HG03439 (cell line): ENCODE results near the gene ABCA7.

Source experiments
- ATAC-seq: cut with Tn5 transposase; IDR thresholded peaks from one replicate; pipeline ENCODE4 v1.9.1; 2021; ENCODE audit warnings: mild to moderate bottlenecking, moderate library complexity; ENCODE audit not compliant: unreplicated experiment

The ABCA7 gene

DNA sequence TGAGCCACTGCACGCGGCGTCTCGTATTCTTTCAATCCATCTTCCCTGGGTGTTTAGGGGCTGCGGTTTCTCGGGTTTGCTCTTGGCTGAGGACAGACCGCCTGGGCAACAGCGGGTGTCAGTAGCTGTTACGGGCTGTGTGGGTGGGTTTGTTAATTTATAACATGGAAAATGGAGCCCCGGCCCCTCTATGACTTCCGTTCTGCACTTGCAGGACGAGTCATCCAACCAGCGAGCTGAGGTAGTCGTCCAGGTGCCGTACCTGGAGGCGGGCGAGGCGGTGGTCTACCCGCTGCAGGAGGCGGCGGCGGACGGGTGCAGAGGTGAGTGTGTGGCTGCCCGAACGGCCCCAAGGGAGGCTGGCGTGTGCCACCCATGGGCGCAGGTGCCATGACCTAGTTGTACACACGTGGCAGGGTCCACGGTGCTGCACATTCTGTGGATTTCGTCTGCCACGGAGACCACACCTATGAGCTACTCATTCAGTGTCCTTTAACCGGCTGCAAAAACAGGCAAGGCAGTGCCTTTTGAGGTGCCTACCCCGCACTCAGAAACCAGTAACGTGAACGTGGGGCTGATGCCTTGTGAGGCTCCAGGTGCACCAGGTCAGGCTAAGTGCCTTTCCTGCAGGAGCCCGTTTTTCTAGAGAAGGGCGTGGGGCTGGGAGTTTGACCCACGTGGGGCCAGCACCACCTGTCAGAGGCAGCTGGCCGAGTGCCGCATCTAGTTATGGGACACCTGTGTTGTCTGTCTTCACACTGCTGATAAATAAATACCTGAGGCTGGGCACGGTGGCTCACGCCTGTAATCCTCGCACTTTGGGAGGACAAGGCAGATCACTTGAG is 44.3 kb downstream of the ABCA7 start:
- ATAC-seq = no peak

DNA sequence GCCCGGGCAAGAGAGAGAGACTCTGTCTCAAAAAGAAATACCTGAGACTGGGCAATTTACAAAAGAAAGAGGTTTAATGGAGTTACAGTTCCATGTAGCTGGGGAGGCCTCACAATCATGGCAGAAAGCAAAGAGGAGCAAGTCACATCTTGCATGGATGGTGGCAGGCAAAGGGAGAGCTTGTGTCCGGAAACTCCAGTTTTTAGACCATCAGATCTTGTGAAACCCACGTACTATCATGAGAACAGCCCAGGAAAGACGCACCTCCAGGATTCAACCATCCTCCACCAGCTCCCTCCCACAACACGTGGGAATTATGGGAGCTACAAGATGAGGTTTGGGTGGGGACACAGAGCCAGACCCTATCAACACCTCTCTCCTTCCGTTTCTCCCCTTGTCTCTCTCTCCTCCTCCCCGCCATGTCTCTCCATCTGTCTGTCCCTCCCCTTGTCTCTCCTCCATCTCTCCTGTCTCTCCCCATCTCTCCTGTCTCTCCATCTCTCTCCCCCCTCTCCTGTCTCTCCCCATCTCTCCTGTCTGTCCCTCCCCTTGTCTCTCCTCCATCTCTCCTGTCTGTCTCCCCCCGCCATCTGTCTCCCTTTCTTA is 45.2 kb downstream of the ABCA7 start:
- no peak for ATAC-seq

DNA sequence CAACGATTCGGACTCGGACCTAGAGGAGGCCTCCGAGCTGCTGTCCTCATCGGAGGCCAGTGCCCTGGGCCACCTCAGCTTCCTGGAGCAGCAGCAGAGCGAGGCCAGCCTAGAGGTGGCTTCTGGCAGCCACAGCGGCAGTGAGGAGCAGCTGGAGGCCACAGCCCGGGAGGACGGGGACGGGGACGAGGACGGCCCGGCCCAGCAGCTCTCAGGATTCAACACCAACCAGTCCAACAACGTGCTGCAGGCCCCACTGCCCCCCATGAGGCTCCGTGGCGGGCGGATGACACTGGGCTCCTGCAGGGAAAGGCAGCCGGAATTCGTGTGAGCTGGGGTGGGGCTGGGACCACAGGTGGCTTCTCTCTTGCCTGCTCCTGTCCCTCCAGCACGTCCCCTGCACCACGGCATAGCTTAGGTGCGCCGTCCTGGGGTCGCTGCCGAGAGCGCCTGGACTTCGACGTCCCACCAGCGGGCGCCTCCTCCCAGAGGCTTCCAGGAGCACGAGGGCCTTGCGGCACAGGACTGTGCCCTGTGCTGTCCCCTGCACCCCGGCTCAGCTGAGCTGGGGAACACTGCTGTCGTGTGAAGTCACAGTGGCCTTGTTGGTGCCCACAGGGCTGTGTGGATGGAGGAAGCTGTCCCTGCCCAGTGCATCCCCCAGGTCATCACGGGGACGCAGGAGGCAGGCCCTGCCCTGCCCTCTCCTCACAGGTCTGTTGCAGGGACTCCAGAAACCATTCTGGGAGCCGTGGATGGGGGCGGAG is 46.0 kb downstream of the ABCA7 start:
- ATAC-seq = no peak

DNA sequence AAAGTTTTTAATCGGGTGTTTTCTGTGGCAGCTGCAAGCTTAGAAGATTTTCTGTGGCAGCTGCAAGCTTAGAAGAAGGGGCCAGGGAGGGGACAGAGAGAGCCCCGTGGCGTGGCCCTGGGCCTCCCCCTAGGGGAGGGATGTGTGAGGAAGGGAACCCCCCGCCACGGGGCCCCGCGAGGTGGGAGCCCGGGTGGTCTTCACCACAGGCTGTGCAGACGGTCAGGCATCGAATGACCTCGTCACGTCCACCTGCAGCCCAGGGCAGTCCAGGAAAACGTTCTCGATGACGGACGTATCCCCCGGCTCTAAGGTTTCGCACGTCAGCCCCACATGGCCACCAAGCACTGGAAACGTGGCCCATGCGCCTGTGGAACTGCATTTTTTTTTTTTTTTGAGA is 46.7 kb downstream of the ABCA7 start:
- ATAC-seq = no peak

DNA sequence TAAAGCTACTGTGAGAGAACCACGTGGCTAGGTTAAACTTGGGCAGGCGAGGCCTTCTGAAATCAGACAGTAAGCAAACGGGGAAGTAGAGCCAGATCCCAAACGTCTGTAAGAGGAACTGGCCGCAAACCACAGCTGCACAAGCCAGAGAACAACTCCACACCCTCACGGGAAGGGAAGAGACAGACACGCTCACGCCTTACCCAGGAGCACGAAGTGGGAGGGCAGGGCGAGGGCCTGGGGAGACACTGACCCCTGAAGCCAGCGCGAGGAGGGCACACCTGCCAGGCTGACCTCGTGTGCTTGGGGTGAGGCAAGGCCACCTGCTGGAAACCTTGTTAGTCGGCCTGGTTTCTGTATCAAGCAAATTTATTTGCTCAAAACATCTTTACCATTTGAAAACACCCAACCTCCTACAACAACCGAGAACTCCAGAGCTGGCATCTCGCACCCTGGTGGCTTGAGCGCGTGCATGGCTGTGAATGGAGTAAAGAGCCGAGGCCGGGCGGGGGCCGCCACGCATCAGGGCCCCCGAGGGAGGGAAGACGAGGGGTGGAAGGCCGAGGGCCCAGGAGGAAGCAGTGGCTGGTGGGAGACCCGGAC is 48.0 kb downstream of the ABCA7 start:
- ATAC-seq = no peak

DNA sequence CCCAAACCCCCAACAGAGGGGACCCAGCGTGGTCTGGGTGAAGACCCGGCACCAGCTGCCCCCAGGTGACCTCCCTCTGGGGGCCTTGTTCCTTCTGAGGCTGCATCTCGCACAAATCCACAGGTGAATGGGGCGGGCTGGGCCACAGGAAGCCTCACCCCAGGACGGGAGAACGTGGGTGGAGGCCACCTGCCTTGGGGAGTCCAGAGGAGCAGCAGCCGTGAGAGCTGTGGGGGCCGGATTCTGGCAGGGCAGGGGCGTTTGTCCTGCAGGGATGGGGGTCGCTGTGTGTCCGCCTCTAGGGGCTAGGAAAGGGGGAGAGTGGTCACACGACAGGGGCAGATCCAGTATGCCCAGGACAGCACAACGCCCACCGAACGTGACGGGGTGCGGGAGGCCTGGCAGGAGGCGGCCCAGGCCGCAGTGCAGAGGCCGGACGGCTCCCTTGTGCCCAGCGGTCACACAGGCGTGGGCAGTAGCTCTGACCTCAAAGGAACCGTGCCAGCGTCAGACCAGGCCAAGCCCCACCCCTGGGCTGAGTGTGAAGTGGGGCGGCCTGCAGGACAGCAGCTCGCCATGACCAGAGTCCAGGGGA is 48.6 kb downstream of the ABCA7 start:
- no peak for ATAC-seq

DNA sequence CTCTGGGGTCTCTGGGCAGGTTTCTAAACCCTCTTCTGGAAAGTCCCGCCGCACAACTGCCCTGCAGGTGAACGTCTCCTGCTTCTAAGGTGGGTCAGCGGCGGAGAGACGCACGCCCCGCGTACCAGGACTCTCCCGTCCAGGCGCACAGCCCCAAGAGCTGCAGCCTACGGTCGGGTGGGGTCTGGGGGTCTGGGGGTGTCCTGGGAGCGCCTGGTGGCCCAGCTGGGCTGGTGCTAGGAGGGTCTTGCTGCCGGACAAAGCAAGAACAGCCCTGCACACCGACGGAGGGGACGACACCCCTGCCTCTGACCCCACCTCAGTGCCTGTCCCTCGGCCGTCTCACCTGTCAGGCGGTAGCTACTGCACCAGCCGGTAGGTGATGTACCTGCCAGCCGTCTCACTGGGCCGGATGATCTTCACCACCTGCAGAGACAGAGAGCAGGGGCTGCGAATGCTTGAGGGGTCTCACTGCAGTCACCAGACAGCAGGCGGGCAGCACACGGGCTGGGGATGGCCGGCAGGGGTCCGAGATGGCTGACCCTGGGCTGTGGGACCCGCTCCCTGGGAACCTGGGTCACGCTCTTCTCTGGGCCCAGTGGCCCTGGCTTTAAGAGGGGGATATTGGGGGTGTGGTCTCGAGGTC is 49.3 kb downstream of the ABCA7 start:
- no peak for ATAC-seq

DNA sequence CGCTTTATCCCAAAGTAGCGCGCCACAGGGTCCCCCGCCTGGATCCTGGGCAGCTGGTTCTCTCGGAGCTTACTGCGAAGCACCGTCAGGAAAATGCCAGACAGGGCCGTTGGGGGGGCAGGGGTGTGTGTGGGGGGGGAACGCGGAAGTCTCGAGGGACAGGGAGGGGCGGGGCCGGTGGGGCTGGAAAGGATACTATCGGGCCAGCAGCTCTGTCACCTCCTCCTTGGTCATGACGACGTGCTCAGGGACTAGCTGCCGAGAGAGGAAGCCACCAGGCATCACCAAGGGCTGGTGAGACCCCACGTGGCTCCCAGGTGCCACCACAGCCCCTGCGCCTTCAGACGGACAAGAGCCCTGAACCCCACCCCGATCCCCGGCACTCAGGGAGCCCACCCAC is 50.0 kb downstream of the ABCA7 start:
- ATAC-seq = no peak

DNA sequence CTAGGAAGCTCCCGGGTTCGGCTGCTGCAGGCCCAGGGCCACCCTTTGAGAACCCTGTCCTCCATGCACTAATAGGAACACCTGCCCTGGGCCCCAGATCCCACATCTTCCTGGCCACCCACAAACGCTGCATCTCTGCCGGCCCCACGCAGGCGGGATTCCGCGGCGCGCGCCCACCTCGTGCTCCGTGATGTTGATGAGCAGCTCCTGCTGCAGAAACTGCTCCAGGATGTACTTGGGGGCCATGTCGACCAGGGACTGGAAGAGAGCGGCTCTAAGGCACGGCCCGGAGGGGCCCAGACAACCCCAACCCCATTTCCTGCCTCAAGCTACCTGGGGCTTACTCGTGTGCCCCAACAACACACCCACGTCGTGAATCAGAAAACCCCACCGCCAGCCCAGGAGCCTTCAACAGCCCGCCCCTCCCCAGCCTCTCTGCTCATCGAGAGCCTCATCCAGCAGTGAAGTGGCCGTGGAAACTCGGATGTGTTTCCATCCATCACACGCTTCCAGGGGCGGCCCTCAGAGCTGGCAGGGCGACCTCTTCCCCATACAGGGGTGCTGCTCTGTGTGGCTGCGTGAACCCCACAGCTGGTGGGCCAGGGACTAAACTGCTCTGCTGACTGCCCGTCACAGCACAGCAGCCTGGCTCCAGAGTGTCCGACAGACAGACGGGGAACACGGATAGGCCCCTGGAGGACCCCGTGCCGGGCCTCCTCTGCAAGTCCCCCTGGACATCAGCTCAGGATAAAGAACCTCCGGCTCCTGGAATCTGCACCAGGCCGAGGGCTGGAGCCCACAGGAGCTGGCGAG is 51.0 kb downstream of the ABCA7 start:
- ATAC-seq = no peak

DNA sequence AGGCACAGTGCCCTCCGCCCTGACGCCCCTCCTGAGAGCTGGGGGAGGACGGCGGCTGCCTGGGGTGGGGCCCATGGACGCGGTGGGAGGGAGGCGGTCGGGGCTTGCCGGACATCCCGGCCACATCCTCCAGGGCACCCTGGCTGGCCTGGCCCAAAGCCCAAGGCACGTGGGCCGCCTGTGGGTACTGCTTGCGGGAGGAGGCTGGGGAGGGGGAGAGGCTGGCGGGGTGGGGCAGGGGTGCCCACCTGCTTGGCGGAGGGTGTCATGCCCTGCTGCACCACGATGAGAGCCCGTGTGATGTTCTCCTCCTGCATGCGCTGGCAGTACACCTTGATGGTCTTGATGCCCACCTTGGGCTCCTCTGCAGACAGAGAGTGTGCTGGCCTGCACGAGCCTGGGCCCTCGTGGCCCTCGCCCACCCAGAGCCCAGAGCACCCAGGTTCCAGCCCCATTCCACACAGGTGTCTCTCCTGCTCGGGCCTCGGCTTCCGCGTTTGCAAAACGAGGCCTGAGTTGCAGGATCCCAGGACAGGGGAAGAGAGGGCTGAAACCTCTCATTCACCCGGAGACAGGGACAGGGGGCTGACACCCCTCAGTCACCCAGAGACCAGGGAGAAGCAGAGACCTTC is 51.8 kb downstream of the ABCA7 start:
- ATAC-seq = no peak

DNA sequence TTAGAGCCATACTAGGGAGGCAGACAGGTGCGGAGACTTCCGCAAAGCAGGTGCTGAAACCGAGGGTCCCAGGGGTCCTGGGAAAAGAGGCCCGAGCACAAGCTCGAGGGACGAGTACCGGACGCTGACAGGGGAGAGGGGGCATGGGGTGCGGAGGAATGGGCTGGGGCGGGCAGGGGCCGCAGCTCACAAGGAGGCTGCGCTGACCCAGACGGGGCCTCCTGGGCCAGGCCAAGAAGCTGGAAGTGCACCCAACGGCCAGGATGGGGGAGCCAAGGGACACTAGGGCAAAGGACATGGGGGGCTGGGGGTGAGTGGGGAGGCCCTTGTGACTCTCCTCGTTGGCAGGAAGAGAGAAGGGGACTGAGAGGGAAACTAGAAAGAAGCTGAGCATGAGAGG is 53.4 kb downstream of the ABCA7 start:
- ATAC-seq = no peak

DNA sequence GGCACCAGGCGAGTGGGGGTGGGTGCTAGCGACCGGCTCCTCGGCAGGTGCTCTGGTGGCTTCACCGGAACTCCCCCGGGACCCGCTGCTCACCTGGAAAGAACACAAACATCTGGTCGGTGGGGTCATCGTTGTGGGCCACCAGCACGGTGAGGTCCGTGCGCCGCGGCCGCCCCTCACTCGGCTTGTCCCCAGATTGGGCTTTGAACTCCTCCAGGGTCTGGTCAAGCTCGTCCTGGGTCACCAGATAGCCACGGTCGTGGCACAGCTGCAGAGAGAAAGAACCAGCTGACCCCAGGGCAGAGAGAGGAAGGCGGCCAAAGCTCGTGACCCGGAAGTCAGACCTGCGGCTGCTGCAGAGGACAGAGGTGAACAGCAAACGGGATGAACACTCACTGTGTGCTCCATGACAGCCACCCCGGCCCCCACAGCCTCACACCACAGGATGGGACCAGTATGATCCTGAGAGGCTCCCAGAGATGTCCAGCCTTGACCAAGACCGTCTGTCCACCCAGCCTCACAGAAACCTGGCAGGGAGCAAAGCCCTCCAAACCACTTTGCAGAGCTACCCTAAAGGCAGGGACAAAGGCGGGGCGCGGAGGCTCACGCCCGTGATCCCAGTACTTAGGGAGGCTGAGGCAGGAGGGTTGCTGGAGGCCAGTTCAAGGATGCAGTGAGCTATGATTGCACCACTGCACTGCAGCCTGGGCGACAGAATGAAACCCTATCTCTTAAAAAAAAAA is 54.1 kb downstream of the ABCA7 start:
- no peak for ATAC-seq

DNA sequence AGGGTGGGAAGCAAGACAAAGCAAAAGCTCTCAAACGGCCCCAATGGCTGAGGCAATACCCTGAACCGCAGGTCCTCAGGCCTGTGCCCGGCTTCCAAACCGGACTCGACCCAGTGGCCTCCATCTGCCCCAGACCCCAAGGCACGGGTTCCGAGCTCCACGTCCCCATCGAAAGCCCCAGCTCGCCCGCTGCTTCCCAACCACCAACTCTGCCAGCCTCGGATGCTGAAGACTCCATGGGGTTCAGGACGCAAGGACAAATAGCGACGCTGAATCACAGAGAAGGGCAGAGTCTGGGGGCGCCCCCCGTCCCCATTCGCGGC is 54.7 kb downstream of the ABCA7 start:
- no peak for ATAC-seq

DNA sequence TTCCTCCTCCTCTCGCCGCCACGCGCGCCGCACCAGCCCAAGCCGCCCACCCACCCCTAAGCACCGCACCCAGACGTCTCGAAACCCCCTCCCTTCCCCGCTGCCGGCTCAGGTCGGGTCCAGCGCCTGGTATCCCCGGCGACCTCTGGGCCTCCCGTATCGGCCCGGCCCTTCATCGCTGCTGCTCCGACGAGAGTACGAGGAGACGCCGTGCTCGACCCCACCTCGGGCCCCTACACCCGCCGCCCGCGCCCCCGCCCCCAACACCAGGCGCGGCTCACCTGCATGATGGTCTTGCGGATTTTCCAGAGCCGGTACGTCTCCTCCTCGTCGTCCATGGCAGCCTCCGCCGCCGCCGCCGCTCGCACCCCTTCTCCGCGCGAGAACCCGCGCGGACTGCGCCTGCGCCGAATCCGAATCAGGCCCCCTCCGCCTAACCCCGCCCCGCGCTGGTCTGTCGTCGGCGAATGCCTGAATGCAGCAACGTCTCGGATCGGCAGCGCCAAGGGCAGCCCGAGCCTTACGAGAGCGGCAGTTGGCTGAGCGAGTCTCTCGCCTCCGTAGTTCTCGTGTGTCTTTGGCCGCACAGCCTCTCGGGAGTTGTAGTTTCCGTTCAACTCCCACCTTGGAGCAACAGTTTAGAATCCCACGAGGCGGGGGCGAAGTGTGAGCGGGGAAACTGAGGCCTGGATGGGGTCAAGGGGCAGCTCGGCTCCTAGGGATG is 55.2 kb downstream of the ABCA7 start, which contains the start of gene POLR2E:
TSS of gene POLR2E (minus strand) at position 398 of the 724 bp plus-strand sequence. CDS start at position 338, 60 bp downstream.
- peak; percentile 84 for ATAC-seq

DNA sequence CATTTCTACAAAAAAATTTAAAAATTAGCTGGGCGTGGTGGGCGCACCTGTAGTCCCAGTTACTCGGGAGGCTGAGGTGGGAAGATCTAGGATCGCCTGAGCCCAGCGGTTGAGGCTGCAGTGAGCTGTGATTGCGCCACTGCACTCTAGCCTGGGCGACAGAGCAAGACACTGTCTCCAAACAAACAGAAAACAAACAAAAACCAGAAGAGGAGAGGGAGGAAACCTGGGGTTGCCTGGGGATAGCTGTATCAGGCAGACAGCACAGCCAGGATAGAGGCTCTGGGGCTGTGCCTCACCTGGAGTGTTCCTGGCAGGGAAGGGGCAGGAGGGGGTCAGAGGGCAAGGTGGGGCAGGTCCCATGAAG is 57.9 kb downstream of the ABCA7 start:
- no peak for ATAC-seq

DNA sequence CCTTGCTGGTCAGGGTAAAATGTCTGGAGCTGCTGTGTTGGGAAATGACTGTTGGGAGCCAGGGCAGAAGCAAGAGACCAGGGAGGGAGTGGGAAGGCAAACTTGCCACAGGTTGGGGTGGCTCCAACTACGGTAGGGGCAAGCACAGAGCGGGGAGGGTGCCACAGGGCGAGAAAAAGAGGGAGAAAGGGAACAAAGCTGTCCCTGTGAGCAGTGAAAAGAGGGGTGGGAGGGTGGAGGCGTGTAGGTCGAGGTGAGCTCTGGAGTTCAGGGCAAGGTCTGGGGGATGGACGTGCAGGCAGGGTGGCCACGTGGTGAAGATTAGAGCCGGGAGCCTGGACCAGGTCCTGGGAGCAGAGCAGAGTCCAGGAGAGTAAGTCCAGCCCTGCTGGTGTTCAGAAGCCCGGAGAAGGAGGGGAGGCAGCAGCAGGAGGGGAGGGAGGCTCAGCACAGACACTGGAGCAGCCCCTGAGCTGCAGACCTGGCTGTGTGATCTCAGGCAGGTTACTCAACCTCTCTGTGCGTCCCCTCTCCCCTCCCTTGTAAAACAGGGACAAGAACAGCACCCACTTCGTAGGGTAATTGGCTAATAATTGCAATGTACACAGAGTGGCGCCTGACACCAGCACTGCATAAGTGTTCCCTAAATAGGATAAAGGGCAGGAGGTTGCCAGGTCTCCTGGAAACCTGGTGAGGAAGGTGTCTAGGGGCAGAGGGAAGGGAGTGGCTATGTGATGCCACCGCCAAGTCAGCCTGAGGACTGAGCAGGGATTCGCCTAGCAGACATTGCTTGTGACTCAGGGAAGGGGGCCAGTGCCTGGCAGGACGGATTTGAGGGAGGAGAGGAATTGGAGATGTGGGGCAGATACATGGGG is 58.5 kb downstream of the ABCA7 start:
- no peak for ATAC-seq

DNA sequence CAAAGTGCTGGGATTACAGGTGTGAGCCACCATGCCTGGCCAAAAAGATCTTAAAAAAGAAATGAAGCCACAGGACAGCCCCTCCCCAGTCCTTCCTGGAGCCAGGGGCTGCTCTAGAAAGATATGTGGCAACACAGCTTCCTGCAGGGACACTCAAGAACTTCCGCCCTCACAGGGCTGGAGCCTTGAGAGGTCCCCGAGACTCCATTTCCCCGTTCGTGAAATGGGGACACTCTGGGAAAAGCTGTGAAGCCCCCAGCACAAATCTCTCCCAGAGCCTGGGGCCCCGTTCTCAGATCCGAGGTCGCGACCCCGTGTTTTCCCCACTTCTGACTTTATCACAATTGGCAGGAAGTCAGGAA is 61.4 kb downstream of the ABCA7 start:
- no peak for ATAC-seq
